Keratinocyte (primary cell): ENCODE measurements around the gene SKOR2. TPM values are rescaled to one million over a fixed set of nuclear protein-coding genes. Genes with fewer than 3 reads are reported as not detected.
"Not testable (repeated sequence)": the region's sequence is repeated elsewhere in the genome, so short reads cannot be mapped to it uniquely, and the experiment has no call there.

Experiments
- DNase-seq: peaks from one replicate; pipeline ENCODE4 v3.0.0-alpha.2; 2011; ENCODE audit warnings: low read depth, missing footprints, low spot score
- FAIRE-seq: peaks from 2 replicates; lab custom pipeline; 2011; peaks lifted over from hg19 to GRCh38; lab: Jason Lieb, UNC
- H2AFZ ChIP-seq: 2 replicates; pipeline ENCODE4 v1.6.0; 2012; ENCODE audit warnings: low read length, control low read depth, inconsistent platforms; ENCODE audit not compliant: control insufficient read depth
- H3K27ac ChIP-seq: 2 replicates; pipeline ENCODE4 v1.5.1; 2011; ENCODE audit warnings: low read length; ENCODE audit not compliant: control insufficient read depth, insufficient read depth
- H3K27me3 ChIP-seq: 3 replicates; pipeline ENCODE4 v1.6.0; 2011; ENCODE audit warnings: low read length; ENCODE audit not compliant: control insufficient read depth, insufficient read depth; ENCODE audit errors: extremely low read depth
- H3K36me3 ChIP-seq, 2 experiments: 2 replicates in 1 of 2; 3 replicates in 1 of 2; pipeline ENCODE4 v1.5.1; 2011; ENCODE audit warnings: low read length in 2 of 2, mild to moderate bottlenecking in 1 of 2; ENCODE audit not compliant: control insufficient read depth in 2 of 2, insufficient read depth in 2 of 2; ENCODE audit errors: extremely low read depth in 1 of 2
- H3K4me1 ChIP-seq: 3 replicates; pipeline ENCODE4 v1.5.1; 2011; ENCODE audit warnings: low read length; ENCODE audit not compliant: control insufficient read depth, insufficient read depth; ENCODE audit errors: extremely low read depth
- H3K4me2 ChIP-seq: 3 replicates; pipeline ENCODE4 v1.6.0; 2011; ENCODE audit warnings: low read depth, low read length; ENCODE audit not compliant: control insufficient read depth, insufficient read depth; ENCODE audit errors: extremely low read depth
- H3K4me3 ChIP-seq, 3 experiments: fragments of 200-600 bp in 1 of 3; sonication (generic) in 1 of 3; 2 replicates in 2 of 3; 3 replicates in 1 of 3; pipeline ENCODE4 v1.5.1; 2011 to 2016; ENCODE audit warnings: low read length in 3 of 3, mild to moderate bottlenecking in 3 of 3, control low read depth in 2 of 3, inconsistent platforms in 1 of 3, low read depth in 1 of 3, mixed read lengths in 1 of 3, mixed run types in 1 of 3, moderate library complexity in 1 of 3; ENCODE audit not compliant: control insufficient read depth in 2 of 3, insufficient read depth in 2 of 3; ENCODE audit errors: extremely low read depth in 1 of 3
- H3K79me2 ChIP-seq: 2 replicates; pipeline ENCODE4 v1.6.0; 2012; ENCODE audit warnings: low read length; ENCODE audit not compliant: control insufficient read depth, insufficient read depth
- H3K9ac ChIP-seq: 3 replicates; pipeline ENCODE4 v1.6.0; 2011; ENCODE audit warnings: low read length; ENCODE audit not compliant: control insufficient read depth, insufficient read depth; ENCODE audit errors: extremely low read depth
- H3K9me1 ChIP-seq: 3 replicates; pipeline ENCODE4 v1.6.0; 2011; ENCODE audit warnings: low read length; ENCODE audit not compliant: control insufficient read depth, insufficient read depth; ENCODE audit errors: extremely low read depth
- H3K9me3 ChIP-seq: 2 replicates; pipeline ENCODE4 v1.5.1; 2012; ENCODE audit warnings: low read depth, low read length; ENCODE audit not compliant: control insufficient read depth
- H4K20me1 ChIP-seq: 3 replicates; pipeline ENCODE4 v1.6.0; 2011; ENCODE audit warnings: low read length; ENCODE audit not compliant: control insufficient read depth, insufficient read depth; ENCODE audit errors: extremely low read depth
- EZH2 ChIP-seq: IDR thresholded peaks from one replicate; pipeline ENCODE4 v1.6.1; 2012; ENCODE audit warnings: inconsistent platforms, mild to moderate bottlenecking, low read length, moderate library complexity
- dilution Hi-C: fragments of 300-500 bp; cut with MboI; formaldehyde crosslinking; loops from one replicate; pipeline ENCODE4 v1.7.0; 2020; ENCODE audit warnings: low sequenced_read_pairs; ENCODE audit not compliant: extremely low pct_ligation_motif_present
- polyA plus RNA-seq, 5 experiments: library from polyadenylated mRNA; depleted of rRNA in 3 of 5; stranded (reverse) in 3 of 5; stranded (forward) in 1 of 5; unstranded in 1 of 5; fragments of >200 nt; gene quantifications; 1 replicate in 1 of 5; 2 replicates in 3 of 5; 3 replicates in 1 of 5; pipeline versions ENCODE4 v1.2.1 to v1.2.3, GENCODE V29; 2011 to 2012; ENCODE audit warnings: missing spikeins in 2 of 5, low read depth in 1 of 5, low replicate concordance in 1 of 5
- TF ChIP-seq, protein P1 (sequence below), 3 experiments: IDR thresholded peaks in 1 of 3; conservative IDR thresholded peaks in 1 of 3; optimal IDR thresholded peaks in 1 of 3; 2 replicates in 2 of 3; 3 replicates in 1 of 3; pipeline versions ENCODE3 to v1.5.1; 2011; ENCODE audit warnings: low read length in 3 of 3, mild to moderate bottlenecking in 3 of 3, moderate library complexity in 2 of 3, control low read depth in 1 of 3, inconsistent platforms in 1 of 3; ENCODE audit not compliant: insufficient read depth in 2 of 3; ENCODE audit errors: extremely low read depth in 1 of 3

SKOR2 gene
- polyA plus RNA-seq, 1 donor (not counting 4 experiments of a cell fraction or from before 2014, with no cell fraction given) = not detected

DNA sequence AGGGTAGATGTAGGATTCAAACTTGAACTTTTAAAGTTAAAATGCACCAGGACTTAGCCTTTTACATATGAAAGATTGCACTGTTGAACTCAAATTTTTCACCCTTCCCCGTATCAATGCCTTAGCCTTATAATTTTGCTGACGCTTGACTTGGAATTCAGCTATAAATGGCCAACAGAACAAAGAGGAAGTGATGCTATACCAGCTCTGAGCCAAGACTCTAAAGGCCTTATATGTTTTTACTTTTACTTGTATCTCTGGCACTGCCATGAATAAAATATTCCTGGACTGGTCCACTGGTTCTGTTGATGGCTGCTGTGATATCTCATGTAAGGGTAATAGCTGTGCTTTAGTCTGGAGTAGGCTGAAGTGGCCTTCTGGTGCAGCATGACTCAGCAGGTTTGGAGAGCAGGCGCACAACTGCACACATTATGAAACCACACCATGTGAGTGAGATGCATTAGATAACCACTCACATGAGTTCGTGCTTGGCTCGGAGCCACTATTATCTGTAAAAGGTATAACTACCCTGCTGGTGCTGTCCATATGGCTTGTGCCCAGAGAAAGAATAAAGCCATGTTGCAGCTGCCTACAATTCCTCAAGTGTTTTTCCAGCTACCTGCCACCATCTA, 66.9 kb downstream of the SKOR2 start:
- H3K9me3 ChIP-seq = no peaks in the 10 kb centered on the region
- DNase-seq (no peak), FAIRE-seq (no peak)

DNA sequence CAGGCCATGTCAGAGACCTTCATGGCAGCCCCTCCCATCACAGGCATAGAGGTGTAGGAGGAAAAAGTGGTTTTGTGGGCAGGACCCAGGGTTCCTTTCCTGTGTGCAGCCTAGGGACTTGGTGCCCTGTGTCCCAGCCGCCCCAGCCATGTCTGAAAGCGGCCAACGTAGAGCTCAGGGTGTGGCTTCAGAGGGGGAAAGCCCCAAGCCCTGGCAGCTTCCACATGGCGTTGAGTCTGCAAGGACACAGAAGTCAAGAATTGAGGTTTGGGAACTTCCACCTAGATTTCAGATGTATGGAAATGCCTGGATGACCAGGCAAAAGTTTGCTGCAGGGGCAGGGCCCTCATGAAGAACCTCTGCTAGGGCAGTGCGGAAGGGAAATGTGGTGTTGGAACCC, 69.3 kb downstream of the SKOR2 start:
- H3K4me1 ChIP-seq, H3K27ac ChIP-seq, H2AFZ ChIP-seq, H3K79me2 ChIP-seq, H3K9me3 ChIP-seq, H3K9ac ChIP-seq, H3K36me3 ChIP-seq, H4K20me1 ChIP-seq, FAIRE-seq, DNase-seq, H3K4me2 ChIP-seq, dilution Hi-C loops, H3K27me3 ChIP-seq, H3K9me1 ChIP-seq, H3K4me3 ChIP-seq: not testable (repeated sequence)

More for the DNA sequence above, 66.9 kb downstream of the SKOR2 start:
- Histone ChIP-seq H3K4me2 (no peak overlapping the region), H3K4me3 (no peak overlapping the region), H3K36me3 (no peaks in the 10 kb centered on the region), H3K27ac (no peak overlapping the region), H3K4me1 (no peaks in the 10 kb centered on the region), H3K79me2 (no peaks in the 10 kb centered on the region), H4K20me1 (no peaks in the 10 kb centered on the region), H3K9ac (no peak overlapping the region), H3K27me3 (no peaks in the 10 kb centered on the region), H3K9me1 (no peaks in the 10 kb centered on the region), H2AFZ (no peak overlapping the region)
- dilution Hi-C loops = no loop called here
- TF ChIP-seq, protein P1, sequence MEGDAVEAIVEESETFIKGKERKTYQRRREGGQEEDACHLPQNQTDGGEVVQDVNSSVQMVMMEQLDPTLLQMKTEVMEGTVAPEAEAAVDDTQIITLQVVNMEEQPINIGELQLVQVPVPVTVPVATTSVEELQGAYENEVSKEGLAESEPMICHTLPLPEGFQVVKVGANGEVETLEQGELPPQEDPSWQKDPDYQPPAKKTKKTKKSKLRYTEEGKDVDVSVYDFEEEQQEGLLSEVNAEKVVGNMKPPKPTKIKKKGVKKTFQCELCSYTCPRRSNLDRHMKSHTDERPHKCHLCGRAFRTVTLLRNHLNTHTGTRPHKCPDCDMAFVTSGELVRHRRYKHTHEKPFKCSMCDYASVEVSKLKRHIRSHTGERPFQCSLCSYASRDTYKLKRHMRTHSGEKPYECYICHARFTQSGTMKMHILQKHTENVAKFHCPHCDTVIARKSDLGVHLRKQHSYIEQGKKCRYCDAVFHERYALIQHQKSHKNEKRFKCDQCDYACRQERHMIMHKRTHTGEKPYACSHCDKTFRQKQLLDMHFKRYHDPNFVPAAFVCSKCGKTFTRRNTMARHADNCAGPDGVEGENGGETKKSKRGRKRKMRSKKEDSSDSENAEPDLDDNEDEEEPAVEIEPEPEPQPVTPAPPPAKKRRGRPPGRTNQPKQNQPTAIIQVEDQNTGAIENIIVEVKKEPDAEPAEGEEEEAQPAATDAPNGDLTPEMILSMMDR (optimal IDR thresholded peaks at IDR 0.05 in 1 of 3, IDR thresholded peaks at IDR 0.05 in 1 of 3, conservative IDR thresholded peaks at IDR 0.05 in 1 of 3; ENCODE audit: extremely low read depth in 1 of 3, insufficient read depth in 2 of 3, low read length in 3 of 3) = no peak
- no peak for TF ChIP-seq EZH2

DNA sequence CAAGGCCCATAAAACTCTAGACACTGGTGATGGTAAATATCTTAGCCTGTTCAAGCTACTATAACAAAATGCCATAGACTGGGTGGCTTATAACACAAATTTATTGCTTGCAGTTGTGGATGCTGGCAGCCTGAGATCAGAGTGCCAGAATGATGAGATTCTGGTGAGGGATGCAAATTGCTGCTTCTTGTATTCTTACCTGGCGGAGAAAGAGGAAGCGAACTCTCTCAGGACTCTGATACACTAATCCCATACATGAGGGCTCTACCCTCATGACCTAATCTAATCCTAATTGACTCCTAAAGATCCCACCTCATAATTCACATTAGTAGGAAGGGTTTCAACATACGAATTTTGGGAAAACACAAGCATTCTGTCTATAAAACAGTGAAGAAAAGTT, 70.7 kb downstream of the SKOR2 start:
- Histone ChIP-seq H3K4me1 (no peaks in the 10 kb centered on the region), H3K27ac (no peak overlapping the region), H3K4me2 (no peak overlapping the region), H3K4me3 (no peak overlapping the region), H3K9ac (no peak overlapping the region), H3K27me3 (no peaks in the 10 kb centered on the region), H2AFZ (no peak overlapping the region), H4K20me1 (no peaks in the 10 kb centered on the region), H3K9me3 (no peaks in the 10 kb centered on the region), H3K36me3 (no peaks in the 10 kb centered on the region), H3K79me2 (peaks cover 4% of the 10 kb centered on the region), H3K9me1 (no peaks in the 10 kb centered on the region)
- dilution Hi-C loops = no loop called here
- FAIRE-seq (no peak), DNase-seq (no peak)
- TF ChIP-seq, protein P1 (optimal IDR thresholded peaks at IDR 0.05 in 1 of 3, IDR thresholded peaks at IDR 0.05 in 1 of 3, conservative IDR thresholded peaks at IDR 0.05 in 1 of 3; ENCODE audit: extremely low read depth in 1 of 3, insufficient read depth in 2 of 3, low read length in 3 of 3) = no peak
- no peak for TF ChIP-seq EZH2
